GM10266 (cell line): ENCODE data around the gene AGAP1.

ENCODE experiments used
- DNase-seq: peaks from one replicate; pipeline ENCODE4 v3.0.0; 2012; ENCODE audit errors: extremely low spot score
- CTCF ChIP-seq: IDR thresholded peaks from 2 replicates; pipeline ENCODE4 v1.5.1; 2012; ENCODE audit warnings: mild to moderate bottlenecking, low read depth; ENCODE audit not compliant: control insufficient read depth, insufficient read depth; ENCODE audit errors: missing control alignments

Gene AGAP1

DNA sequence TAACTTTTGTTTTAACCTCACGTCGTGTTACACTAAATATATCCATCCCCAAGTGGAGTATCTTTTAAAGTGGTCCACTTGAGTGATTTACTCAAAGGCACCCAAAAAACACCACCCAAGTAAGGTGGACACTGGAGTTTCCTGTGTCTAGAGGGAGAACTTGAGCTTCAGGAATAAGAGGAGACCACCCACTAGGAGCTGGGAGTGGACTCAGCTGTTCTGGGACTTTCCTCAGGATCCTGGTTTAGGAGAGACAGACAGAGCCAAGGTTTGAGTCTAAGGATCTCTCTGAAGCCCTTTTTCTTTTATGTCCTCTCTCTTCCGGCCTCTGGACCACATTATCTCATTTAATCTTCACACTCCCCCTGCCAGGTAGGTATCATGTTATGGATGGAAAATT is 523.6 kb downstream of the AGAP1 start:
- TF ChIP-seq CTCF: no peak
- DNase-seq: no peak

DNA sequence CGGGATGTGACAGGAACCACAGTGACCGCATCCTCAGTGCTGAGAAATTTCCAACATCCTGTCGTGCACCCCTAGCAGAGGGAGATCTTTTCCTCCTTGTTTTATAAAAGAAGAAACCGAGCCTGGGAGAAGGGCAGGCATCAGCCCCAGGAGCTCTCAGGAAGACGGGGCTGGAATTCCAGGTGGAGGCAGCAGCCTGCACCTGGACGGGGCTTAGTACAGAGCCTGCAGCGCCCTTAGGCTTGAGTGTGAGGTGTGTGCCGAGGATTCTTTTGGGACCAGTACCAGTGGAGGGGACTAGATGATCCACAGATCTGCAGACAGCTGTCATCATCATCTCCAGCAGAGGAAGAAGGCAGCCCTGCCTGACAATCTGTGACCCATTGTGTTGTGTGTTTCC is 525.6 kb downstream of the AGAP1 start:
- DNase-seq: no peak
- no peak for TF ChIP-seq CTCF

DNA sequence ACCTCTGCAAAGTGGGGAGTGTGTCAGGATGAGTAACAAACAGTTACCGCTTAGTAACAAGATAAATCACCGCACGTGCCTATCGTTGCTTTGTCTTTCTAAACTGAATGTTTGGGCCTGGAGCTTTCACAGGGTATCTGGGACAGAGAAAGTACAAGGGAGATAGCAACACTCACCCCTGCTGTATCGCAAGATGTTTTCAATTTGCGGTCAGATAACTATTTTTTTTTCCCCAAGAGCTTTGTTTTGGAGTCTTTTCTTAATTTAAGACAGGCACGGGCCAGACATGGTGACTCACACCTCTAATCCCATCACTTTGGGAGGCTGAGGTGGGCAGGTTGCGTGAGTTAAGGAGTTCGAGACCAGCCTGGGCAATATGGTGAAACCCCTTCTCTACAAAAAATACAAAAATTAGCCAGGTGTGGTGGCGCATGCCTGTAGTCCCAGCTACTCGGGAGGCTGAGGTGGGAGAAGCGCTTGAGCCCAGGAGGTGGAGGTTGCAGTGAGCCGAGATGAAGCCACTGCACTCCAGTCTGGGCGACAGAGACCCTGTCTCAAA is 527.7 kb downstream of the AGAP1 start:
- TF ChIP-seq CTCF: no peak
- no peak for DNase-seq

GRCh38 chr2:236022128-236022527 is 528.3 kb downstream of the AGAP1 start:
- no peak for TF ChIP-seq CTCF

GRCh38 chr2:236025892-236026291 is 532.0 kb downstream of the AGAP1 start:
- TF ChIP-seq CTCF: no peak
- no peak for DNase-seq

More at GRCh38 chr2:236022128-236022527, 528.3 kb downstream of the AGAP1 start:
- no peak for DNase-seq

DNA sequence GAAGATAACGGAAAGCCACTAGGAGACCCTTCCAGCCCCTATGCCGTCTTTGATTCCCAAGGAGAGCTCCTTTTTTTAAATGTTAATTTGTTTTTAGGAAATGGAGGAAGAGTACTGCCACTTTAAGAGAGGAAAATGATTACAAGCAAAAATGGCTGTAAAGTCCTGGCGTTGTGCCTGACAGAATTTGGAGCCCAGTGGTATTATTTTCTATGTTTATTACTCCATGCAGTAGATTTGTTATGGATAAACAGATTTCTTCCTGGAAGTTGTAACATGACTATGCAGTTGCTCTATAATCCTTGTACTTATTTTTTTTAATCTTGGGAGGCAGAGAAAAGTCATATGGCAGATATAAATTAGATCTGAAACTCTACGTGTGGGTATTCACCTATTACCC is 533.0 kb downstream of the AGAP1 start:
- DNase-seq: no peak
- no peak for TF ChIP-seq CTCF

GRCh38 chr2:236028066-236028465 is 534.2 kb downstream of the AGAP1 start:
- no peak for TF ChIP-seq CTCF
- DNase-seq: no peak
